ENCODE measurements around the gene MYO16.

MYO16 gene

DNA sequence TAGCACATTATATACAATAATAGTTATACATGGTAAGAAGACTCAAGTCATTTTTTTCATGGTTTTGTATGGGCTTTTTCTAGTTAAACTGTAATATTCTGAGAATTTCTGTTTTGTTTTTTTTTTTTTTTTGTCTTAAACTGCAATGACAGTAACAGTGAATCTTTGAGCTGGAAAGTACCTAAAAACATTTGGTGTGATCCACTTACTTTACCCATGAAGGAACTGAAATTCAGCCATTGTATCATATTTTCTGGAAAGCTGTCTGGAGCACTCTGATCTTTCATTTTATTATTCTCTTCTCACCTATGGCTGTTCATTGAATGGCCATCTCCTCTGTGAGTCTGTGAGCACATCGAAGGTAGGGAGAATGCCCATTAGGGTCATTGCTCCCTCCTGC, 37.8 kb downstream of the MYO16 start:
- DNase-seq, result no peak

DNA sequence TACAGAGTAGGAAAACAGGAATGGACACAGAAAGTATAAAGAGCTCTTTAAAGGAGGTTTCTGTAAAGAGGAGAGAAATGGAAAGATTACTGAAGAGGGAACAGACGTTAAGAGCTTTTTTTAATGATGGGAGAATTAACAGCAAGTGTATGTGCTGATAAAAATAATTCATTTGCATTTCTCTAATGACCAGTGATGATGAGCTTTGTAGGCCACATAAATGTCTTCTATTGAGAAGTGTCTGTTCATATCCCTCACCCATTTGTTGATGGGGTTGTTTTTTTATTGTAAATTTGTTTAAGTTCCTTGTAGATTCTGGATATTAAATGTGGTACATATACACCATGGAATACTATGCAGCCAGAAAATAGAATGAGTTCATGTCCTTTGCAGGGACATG, 40.0 kb downstream of the MYO16 start:
- no peak for DNase-seq

DNA sequence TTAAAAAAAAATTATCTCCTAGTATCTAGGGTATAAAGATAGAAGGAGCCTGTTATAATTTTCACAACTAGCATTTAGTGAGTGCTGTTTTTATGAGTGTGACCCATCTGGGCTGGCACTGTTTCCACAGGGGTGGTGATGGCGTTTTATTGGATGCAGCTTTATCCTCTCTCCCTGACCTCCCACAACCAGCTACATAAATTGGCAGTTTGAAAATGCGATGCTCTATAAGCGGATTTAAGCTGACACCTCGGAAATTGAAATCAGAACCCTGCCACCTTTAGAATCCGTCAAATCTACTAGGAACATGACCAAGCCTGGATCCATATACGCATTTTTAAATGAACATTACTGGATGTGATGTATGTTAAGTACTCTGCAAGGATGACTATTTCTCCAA, 44.9 kb downstream of the MYO16 start:
- DNase-seq, result no peak

DNA sequence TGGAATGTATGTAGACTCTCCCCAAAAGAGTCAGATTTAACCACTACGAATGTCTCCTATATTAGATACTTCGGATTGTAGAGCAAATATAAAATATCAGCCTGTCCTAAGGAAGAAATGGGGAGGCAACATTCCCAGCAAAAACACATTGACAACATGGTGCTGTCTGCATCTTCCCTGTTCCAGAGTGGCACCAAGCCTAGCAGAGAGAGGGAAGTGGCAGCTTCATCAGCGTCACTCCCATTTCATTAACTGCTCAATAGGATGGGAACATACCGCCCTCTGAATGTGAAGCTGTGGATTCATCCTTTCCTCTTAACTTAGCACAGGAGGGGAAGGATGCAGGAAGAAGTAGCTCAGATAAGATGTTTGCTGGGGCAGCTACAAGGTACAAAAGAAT, 45.4 kb downstream of the MYO16 start:
- no peak for DNase-seq

DNA sequence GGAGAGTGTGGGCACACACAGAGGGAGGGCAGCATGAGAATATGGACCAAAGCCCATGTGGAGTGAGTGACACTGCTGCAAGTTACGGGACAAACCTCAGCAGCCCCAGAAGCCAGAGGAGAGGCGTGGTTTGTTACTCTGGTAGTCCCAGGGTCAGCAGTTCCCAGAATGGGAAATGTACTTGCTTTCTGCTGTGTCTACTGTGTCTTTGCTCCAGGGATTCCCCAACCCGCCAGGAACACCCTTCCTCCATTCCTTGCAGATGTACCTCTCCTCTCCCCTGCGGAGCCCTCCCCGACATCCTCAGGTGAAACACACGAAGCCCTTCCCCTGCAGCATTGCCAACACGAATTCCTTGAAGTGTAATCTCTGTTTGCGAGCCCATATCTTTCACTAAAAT, 47.2 kb downstream of the MYO16 start:
- DNase-seq, result no peak

DNA sequence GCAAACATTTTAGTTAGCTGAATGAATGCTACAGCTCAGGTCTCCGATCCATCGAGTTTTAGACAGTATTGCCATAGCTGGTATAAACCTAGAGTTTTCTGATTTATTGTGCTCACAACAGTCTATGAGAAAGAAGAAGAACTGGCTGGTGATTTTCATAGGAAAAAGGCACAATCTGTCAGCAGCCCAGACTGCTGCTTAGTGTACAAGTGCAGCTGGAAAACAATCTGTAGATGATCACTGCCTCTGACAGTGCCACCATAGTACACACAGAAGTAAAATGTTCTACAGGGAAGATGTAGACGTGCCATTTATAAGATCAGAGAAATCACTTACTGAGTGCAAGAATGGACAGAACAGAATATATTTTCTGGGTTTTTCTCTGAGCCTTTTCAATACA, 48.4 kb downstream of the MYO16 start:
- no peak for DNase-seq

DNA sequence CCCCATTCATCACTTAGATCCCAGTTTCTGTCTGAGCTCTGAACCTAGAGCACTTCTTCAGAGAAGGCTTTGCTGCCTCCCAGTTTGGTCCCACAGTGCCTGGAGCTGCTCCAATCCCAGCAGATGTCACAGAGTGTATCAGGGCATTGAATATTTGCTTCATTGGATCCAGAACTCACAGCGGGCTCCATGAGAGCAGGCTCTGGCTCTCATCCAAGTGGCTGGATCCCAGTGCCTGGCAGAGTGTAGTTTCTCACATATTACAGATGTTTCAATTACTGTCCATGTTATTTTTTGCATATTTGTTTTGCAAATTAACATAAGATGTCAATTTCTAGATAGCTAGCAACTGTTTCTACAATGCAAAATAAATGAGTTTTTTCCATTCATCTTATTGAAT, 50.6 kb downstream of the MYO16 start:
- DNase-seq, result no peak

DNA sequence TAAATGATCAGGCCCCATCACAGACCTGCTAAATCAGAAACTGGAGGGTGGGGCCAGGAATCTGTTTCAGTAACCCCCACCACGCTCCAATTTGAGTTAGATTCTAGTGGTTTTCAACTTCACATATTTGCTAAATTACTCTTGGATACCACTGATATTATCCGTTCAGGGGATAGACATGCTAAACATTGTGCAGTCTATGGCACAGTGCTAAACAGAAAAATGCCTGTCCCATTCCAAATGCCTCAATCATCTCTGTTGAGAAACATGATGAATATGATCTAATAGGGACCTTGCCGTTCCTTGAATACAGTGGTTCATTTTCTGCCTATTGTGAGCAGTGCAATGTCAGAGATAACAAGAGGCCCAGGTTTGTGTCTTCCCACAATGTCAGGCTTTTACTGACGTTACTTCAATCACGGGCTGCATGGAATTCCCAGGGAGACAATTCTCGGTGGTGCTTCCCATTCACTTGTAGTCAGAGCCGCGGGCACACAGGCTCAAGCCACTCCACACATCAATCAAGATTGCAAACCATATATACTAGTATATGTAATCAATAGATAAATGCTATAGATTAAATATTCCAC, 52.7 kb downstream of the MYO16 start:
- no peak for DNase-seq

DNA sequence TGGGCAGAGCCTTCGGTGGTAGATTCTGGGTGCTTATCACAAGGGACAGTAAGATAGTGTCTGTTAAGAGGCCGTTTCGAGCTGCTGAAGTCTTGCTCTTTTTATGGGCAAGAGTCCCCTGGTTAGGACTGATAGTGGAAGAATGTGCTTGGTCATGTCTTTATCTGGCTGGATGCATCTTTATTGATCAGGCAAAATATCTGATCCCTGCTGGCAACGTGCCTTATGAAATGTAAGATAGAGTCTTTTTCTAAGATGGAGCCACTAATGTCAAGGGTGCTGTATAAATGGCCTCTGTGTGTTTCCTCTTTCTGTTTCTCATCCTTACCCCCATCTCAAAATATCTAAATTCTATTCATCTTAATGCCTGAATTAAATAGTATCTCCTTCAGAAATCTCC, 53.3 kb downstream of the MYO16 start:
- DNase-seq, result no peak

DNA sequence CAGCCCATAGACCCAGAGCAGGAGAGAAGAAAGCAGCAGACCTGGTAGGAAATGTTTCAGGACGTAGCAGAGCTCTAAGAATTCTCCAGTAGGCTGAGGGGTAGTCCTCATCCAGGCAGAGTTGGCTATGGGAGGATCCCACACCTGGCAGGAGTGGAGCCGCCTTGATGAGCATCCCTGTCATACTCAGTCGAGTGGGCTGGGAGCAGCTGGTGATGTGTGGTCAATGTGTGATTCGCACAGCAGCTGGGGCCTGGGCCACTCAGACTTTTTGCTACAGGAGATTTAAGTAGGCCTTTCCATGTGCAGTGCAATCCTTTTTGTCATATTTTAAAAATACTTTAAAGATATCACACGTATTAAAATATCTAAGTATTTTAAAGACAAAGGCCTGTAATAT, 56.6 kb downstream of the MYO16 start:
- no peak for DNase-seq

DNA sequence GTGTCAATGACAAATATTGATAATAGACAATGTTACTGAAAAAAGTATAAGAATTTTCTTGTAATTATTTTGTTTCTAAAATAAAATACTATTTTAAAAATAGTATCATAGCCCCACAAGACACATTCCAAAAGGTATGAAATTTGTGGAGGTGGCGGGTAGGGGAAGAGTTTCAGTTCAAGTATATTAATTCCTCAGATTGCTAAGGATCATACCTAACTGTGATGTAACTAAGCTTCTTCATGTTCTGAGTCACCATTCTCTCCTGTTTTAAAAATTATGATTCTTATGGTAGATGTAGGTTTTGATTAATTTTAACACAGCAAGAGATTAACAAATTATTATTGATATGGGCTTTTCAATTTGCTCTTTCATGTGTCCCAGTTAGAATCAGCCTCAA, 61.3 kb downstream of the MYO16 start:
- DNase-seq, result no peak

DNA sequence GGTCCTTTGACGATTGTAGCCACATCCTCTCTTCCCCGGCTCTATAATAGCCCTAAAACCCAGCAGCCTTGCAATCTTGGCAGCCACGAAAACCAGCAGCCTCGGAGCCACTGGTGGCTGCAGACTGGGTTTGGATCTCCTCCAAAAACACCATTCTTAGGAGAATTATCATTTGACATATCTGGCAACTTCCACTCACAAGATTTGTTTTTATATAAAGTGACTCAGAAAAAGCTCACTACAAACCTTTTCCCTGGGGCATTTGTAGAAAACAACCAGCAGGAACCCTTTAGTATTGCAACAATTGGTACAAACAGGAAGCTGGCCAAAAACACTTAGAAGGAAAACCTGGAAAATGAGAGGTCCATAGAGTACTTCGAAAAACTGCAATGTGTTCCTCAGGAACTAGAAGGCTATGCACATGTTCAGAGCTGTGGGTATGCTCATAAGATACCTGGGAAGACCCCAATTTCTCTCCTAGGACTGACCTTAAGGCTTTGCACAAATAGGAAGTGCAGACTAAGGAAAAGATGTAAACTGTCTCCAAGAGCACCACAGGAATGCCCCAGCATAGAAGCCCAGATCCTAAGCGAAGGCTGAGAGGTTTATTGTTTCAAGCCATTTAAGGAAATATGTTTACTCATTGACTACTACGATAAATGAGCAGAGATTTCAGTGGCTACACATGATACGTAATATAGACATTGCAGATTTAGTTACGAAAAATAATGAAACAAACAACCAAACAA, 71.2 kb downstream of the MYO16 start:
- DNase-seq, result no peak

DNA sequence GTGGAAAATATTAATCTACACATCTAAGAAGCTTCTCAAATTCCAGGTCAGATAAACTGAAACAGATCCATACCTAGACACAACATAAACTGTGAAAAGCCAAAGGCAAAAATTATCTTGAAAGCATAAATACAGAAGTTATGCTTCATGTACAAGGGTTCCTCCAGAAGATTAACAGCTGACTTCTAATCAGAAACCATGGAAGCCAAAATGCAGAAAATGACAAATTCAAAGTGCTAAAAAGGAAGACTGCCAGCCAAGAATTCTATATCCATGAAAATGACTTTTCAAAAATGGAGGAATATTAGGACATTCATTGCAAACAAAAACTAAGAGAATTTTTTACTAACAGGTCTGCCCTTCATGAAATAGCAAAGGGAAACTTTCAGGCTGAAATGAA, 72.8 kb downstream of the MYO16 start:
- DNase-seq, result no peak

DNA sequence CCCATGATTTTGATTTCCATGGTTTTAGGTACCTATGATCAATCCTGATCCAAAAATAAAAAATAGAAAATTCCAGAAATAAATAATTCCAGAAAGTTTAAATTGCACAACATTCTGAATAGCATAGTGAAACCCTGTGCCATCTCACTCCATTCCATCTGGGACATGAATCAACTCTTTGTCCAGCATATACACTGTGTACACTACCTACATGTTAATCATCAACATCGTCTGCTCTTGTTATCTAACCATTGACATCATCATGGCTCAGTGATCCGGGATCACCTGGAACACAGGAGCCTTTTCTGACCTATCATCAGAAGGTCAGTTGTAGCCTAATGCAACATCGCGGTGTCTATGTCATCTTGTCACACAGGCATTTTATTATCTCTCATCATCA, 75.6 kb downstream of the MYO16 start:
- no peak for DNase-seq

DNA sequence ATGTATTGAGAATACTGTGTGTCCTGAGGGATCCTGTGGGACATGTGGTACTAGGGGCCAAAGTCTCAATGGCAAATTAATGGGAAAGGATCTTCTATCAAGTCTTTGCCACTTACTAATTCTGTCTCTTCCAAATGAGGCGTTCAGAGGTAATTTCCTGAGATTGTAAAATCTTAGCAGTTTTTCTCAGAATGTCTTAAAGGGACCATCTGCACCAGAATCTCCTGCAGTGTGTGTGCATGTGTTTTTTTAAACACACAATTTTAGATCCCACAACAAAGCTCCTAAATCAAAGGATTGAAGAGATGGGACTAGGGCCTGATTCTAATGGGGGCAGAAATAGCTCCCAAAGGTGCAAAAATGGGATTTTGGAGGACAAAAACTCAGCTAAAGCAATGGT, 78.2 kb downstream of the MYO16 start:
- DNase-seq, result no peak

DNA sequence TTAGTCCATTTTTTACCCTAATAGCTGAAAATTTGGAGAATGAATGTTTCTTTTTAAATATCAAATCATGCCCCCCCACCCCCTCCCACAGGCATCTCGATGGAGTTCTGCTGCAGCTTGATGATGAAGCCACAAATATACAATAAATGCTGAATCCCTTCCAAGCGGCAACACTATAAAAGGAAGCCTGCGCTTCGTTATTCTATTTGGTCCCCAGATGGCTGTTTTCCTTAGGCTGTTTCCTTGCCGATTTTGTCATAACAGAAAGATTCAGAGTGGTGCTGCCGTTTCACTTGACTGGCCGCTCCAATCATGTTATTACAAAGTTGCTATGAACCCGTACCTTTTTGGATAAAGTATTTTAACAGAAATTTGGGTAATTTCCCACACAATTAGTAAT, 79.5 kb downstream of the MYO16 start:
- DNase-seq, result no peak

DNA sequence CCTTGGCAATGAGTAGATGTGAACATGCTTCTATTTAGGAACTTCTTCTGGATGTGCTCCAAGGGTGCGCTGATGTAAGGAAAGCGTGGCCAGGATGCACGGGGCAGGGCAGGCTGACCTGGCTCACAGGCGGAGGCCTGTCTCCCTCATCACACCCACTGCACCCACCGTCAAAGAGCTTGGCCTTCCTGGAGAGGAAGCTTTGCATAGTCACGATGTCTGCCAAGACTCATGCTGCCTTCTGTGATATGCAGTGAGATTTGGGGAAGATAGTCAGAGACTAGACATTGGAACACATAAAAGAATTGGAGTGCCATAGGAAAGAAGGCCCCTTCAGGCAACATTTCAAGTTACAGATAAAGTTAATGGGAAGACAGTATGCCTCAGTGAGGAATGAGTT, 82.0 kb downstream of the MYO16 start:
- DNase-seq, result no peak

DNA sequence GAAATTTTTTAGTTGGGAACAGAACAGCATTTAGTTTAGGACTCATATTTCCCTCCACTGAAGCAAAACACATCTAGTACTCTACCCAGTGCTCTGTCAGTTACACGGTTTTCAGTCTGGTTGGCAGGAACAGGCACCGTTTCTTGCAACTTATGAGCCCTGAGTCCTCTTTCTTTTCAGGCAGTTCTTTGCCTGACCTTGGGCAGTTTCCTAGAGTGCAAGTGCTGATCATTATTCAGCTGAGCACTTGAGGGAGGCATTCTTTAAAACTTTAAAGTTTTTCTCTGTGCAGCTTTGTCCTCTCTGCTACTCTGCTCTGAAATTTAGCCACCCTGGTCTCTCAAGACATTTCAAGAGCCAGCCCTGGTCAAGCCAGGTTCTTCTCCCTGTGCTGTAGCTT, 96.1 kb downstream of the MYO16 start:
- no peak for DNase-seq

DNA sequence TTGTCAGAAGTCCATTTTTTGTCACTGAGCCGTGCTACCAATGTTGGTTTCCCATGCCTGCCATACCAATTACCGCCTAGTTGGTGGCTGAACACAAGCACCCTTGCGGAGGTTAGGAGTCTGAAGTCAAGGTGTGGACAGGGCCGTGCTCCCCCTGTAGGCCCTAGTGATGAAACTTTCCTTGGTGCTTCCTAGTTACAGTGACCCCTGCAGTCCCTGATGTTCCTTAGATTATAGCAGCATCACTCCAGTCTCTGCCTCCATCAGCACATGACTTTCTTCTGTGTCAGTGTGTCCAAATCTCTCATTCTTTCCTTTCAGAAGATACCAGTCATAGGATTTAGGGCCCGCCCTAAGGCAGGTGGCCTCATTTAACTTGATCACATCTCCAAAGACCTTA, 99.0 kb downstream of the MYO16 start:
- no peak for DNase-seq

DNA sequence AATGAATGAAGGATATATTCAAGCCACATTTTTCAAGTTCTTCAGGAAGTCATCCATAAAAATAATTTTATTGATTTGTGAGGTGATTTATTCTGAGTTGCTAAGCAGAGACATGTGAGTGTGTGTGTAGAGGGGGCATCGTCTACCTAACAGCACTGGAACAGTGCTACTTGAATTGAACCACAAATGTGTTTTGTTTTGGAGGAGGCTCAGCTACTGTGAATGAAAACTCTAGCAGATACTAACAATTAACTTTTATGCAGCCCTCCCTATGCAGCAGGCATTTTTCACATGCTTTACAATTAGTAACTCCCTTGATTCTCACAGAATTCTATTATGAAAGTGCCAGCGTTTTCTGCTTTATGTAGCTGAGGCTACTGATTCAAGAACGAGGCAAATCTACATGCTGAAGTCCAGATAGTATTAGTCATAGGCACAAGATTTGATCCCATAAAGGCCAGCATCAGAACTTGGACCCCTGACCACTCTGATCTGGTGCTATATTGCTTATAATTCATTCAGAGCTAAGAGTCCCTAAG, 103.7 kb downstream of the MYO16 start:
- DNase-seq, result no peak

DNA sequence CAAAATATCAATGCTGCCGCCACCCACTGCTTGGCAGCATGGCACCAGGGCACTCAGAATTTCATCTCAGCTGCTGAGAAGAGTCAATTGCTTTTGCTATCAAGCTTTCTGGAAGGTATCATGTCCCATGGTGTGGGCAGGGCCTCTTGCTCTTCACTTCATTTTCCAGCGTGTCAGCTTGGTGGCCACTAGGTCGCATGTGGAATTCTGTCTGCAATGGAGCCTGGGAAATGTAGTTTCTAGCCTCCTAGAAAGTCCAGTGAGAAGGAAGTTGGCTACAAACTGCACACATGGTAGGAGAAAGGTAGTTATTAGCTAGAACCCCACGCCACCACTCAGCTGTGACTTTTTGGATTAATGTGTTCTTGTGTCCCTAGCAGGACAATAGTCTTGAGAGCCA, 105.3 kb downstream of the MYO16 start:
- DNase-seq, result no peak

DNA sequence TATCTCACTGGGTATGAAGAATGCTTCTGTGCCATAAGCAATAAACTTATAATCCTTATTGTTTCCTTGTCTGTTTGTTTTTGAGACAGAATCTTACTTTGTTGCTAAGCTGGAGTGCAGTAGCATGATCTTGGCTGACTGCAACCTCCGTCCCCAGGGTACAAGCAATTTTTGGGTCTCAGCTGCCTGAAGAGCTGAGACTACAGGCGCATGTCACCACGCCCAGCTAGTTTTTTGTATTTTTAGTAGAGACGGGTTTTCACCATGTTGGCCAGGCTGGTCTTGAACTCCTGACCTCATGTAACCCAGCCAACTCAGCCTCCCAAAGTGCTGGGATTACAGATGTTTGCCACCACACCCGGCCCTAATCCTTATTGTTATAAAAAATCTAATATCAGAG, 112.5 kb downstream of the MYO16 start:
- DNase-seq, result no peak

DNA sequence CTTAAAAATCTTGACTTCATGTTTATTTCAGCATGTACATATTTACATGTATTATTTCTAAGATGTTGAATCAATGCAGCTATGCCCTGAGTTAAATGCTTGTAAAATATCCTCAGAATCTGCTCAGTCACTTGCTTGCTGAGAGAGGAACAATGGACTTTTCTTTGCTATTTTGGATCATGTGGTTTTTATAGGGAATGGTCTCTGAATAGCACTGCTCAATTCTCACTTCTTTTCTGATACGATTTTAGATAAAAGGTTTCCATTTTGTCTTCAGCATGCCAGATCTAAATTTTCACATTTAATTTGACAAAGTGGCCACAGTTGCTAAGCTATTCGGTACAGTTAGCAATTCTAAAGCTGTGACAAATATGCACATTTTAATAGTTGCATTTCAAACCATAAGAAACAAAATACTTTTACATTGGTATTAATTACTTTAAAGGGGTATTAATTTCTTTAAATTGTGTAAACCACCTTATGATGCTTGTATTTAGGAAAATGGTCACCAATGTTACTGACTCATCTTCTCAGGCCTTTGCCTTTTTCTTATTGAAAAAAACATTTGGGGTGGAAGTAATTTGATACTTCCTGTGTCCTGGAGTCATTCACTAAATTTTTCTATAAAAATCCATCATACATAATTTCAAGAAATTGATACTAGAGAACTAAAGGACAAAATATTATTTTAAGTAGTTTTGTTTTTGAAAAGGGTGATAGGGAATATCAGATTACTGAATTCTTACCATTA, 113.5 kb downstream of the MYO16 start:
- DNase-seq, result no peak

DNA sequence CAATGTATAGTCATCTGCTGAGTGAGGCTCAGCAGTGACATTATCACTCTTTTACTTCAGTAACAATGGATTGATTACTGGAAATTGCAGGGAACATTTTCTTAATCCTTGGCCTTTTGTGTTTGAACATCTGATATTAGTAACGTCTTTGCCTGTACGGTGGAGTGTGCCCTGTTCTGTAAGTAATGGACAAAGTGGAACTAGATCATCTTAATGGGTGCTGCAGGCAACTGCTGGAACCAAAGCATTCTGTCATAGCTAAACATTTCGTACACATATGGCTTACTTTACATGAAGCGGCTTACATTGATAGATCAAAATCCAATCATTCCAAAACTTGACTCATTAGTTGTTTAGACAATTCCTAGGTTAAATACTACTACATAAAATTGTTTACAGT, 114.1 kb downstream of the MYO16 start:
- no peak for DNase-seq
